ENCODE results near the gene ZNF407.

GRCh38 chr18:74733598-74733997, 135.9 kb downstream of the ZNF407 start:
- no peak for TF ChIP-seq CTCF (IDR thresholded peaks at IDR 0.05)
- no peak for TF ChIP-seq POLR2A (IDR thresholded peaks at IDR 0.05)

Data from adrenal gland (tissue), 5 donors.